Measurements from ENCODE around the gene ZP4. TPM values are rescaled to one million over a fixed set of nuclear protein-coding genes. Genes with fewer than 3 reads are reported as not detected.

ZP4 gene, protein sequence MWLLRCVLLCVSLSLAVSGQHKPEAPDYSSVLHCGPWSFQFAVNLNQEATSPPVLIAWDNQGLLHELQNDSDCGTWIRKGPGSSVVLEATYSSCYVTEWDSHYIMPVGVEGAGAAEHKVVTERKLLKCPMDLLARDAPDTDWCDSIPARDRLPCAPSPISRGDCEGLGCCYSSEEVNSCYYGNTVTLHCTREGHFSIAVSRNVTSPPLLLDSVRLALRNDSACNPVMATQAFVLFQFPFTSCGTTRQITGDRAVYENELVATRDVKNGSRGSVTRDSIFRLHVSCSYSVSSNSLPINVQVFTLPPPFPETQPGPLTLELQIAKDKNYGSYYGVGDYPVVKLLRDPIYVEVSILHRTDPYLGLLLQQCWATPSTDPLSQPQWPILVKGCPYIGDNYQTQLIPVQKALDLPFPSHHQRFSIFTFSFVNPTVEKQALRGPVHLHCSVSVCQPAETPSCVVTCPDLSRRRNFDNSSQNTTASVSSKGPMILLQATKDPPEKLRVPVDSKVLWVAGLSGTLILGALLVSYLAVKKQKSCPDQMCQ
- 0.07 TPM in 1 of 2 replicates, not detected in the other for total RNA-seq

DNA sequence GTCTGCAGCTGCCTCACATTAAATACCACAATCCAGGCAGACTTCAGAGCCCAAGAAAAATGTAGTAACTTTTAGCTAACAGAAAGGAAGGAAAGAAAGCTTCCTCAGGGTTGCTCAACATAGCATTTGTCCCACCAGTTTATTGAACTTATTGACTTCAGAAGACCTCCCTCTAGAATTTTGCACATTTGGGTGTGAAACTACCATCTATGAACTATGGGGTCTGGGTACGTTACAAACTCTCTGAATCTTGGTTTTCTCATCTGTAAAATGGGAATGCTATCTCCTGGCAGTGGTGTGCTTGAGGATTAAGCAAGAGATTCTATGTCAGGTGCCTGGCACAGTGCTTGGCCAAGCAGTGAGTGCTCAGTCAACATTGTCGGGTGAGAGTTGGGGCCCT lies at the start of gene ZP4:
Gene ZP4 (minus strand): TSS at position 101 of the 400 bp plus-strand sequence. CDS start 287 bp downstream, outside the sequence.
- TF ChIP-seq, protein P1, sequence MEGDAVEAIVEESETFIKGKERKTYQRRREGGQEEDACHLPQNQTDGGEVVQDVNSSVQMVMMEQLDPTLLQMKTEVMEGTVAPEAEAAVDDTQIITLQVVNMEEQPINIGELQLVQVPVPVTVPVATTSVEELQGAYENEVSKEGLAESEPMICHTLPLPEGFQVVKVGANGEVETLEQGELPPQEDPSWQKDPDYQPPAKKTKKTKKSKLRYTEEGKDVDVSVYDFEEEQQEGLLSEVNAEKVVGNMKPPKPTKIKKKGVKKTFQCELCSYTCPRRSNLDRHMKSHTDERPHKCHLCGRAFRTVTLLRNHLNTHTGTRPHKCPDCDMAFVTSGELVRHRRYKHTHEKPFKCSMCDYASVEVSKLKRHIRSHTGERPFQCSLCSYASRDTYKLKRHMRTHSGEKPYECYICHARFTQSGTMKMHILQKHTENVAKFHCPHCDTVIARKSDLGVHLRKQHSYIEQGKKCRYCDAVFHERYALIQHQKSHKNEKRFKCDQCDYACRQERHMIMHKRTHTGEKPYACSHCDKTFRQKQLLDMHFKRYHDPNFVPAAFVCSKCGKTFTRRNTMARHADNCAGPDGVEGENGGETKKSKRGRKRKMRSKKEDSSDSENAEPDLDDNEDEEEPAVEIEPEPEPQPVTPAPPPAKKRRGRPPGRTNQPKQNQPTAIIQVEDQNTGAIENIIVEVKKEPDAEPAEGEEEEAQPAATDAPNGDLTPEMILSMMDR (IDR thresholded peaks at IDR 0.05; ENCODE audit: insufficient read depth, low read length, poor library complexity, severe bottlenecking): no peak
- no peak within 1 kb of the TSS for H3K4me3 ChIP-seq (ENCODE audit: low read depth, low read length)
- no peaks in the 10 kb centered on the region for H3K36me3 ChIP-seq (ENCODE audit: control insufficient read depth, insufficient read depth, low read length)
- no peak for DNase-seq (ENCODE audit: low read depth)
- H3K27me3 ChIP-seq (ENCODE audit: control insufficient read depth, insufficient read depth, low read length): no peaks in the 10 kb centered on the region

DNA sequence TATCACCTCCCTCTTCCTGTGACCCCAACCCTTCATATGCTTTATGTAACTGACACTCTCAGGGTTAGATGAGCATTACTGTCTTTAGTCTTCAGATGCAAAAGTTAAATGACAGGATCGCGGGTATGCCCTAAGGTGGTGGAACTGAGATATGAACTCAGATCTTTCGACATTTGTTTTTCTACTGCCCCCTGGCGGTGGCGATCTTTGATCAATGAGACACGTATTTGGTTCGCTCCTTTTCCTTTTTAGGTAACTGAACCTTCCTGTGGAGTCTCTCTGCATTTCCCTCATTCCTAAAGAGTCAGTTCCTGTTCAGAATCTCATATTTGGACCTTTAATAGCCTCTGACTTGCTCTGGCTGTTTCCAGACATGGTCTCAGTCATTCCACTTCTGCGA lies 47.8 kb upstream of the ZP4 start:
- TF ChIP-seq, protein P1 (IDR thresholded peaks at IDR 0.05; ENCODE audit: insufficient read depth, low read length, poor library complexity, severe bottlenecking): no peak
- DNase-seq (ENCODE audit: low read depth): no peak
- Histone ChIP-seq H3K4me3 (ENCODE audit: low read depth, low read length) (no peak overlapping the region), H3K27me3 (ENCODE audit: control insufficient read depth, insufficient read depth, low read length) (no peaks in the 10 kb centered on the region), H3K36me3 (ENCODE audit: control insufficient read depth, insufficient read depth, low read length) (no peaks in the 10 kb centered on the region)

DNA sequence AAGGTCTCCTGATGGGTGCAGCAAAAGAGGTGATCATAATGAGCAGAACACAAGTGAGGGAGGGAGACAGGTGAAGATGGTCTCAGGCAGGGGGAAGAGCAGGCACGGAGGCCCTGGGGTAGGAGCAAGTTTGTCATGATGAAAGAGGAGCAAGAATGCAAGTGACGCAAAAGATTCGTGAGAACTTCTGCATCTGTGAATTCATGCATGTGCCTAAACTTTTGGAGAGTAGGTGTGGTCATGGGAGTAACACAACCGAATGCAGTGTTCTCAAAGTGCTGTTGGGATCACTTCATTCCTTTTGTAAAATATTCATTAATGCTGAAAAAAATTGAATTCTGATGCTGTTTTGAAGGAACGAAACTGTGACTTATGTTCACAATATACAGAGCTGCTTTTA lies 47.3 kb upstream of the ZP4 start:
- no peak for DNase-seq (ENCODE audit: low read depth)
- Histone ChIP-seq H3K27me3 (ENCODE audit: control insufficient read depth, insufficient read depth, low read length) (no peaks in the 10 kb centered on the region), H3K4me3 (ENCODE audit: low read depth, low read length) (no peak overlapping the region), H3K36me3 (ENCODE audit: control insufficient read depth, insufficient read depth, low read length) (no peaks in the 10 kb centered on the region)
- TF ChIP-seq, protein P1 (IDR thresholded peaks at IDR 0.05; ENCODE audit: insufficient read depth, low read length, poor library complexity, severe bottlenecking): no peak

DNA sequence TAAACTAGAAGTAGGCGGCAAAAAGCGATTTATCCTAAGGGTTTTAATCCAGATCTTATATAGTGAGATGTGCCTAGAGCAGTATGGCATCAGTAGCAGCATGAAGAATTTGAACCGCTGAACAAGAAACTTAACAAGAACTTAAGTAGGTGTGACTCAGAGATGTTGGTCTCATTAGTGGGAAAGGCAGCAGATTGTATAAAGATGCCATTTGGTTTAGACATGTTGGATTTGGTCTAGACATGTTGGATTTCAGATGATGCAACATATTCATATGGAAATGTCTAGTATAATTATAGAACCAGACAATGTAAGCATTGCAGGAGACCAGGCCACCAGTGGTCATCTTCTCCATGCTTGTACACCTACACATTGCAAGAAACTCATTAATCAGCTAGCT lies 42.1 kb upstream of the ZP4 start:
- no peaks in the 10 kb centered on the region for H3K27me3 ChIP-seq (ENCODE audit: control insufficient read depth, insufficient read depth, low read length)
- DNase-seq (ENCODE audit: low read depth): peak; percentile 14
- H3K36me3 ChIP-seq (ENCODE audit: control insufficient read depth, insufficient read depth, low read length): no peaks in the 10 kb centered on the region
- TF ChIP-seq, protein P1 (IDR thresholded peaks at IDR 0.05; ENCODE audit: insufficient read depth, low read length, poor library complexity, severe bottlenecking): no peak
- no peak overlapping the region for H3K4me3 ChIP-seq (ENCODE audit: low read depth, low read length)

DNA sequence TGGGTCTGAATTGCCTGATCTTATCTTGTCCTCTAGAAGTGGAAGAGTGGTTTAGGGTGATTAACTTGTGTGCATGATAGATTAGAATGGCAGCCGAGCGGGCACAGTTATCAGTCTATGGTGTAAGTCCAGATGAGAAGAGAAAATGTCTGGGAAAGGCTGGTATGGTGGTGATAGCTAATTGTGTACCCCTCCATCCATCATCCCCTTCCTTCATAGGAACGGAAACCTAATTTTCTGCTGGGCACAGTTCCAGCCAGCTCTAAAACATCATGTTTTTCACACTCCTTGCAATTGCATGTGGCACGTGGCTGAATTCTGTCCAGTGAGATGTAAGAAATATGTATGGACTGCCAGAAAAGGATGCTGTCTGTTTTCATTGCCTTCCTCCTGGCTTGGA lies 40.9 kb upstream of the ZP4 start:
- TF ChIP-seq, protein P1 (IDR thresholded peaks at IDR 0.05; ENCODE audit: insufficient read depth, low read length, poor library complexity, severe bottlenecking): no peak
- Histone ChIP-seq H3K27me3 (ENCODE audit: control insufficient read depth, insufficient read depth, low read length) (no peaks in the 10 kb centered on the region), H3K36me3 (ENCODE audit: control insufficient read depth, insufficient read depth, low read length) (no peaks in the 10 kb centered on the region), H3K4me3 (ENCODE audit: low read depth, low read length) (no peak overlapping the region)
- no peak for DNase-seq (ENCODE audit: low read depth)

All from kidney epithelial cell (primary cell).